Measurements from ENCODE around the gene COL4A2.

Gene COL4A2

DNA sequence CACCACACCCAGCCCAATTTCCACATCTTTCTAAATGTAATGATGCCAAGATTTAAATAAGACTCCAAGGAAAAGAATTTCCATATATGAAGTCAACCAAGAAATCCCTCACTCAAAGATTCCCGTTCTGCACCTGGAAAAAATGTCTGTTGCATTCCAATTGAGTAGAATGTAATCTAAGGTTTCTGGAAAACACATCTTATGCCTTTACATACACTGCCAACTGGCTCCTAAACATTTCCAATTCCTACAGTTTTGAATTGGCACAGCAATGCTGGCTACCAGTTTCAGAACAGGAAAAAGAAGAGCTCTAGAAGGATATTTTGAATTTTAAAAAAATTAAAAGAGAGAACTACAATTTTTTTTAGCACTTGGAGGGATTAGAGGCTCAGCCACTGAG lies 43.0 kb downstream of the COL4A2 start:
- no peak for DNase-seq (ENCODE audit: low read depth)
- no peak for TF ChIP-seq CTCF (conservative IDR thresholded peaks at IDR 0.05; ENCODE audit: low read length)
- H3K4me3 ChIP-seq (ENCODE audit: low read length): no peak overlapping the region

DNA sequence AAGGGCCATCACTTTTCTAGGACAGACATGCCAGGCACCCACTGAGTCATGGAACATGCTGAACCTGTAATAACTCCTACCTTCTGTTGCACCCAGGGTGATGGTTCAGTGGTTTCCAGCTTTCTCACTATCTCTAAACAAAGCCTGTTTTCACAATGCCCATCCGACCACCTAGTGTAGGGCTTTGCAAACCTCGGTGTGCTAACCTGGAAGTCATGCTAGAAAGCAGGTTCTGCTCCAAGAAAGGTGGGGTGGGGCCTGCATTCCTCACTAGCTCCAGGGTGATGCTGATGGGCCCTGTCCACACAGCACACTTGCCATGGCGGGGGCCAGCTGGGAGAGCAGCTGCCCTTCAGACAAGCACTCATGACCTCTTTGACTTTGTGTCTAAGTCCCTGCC lies 43.4 kb downstream of the COL4A2 start:
- no peak overlapping the region for H3K4me3 ChIP-seq (ENCODE audit: low read length)
- DNase-seq (ENCODE audit: low read depth): no peak
- no peak for TF ChIP-seq CTCF (conservative IDR thresholded peaks at IDR 0.05; ENCODE audit: low read length)

DNA sequence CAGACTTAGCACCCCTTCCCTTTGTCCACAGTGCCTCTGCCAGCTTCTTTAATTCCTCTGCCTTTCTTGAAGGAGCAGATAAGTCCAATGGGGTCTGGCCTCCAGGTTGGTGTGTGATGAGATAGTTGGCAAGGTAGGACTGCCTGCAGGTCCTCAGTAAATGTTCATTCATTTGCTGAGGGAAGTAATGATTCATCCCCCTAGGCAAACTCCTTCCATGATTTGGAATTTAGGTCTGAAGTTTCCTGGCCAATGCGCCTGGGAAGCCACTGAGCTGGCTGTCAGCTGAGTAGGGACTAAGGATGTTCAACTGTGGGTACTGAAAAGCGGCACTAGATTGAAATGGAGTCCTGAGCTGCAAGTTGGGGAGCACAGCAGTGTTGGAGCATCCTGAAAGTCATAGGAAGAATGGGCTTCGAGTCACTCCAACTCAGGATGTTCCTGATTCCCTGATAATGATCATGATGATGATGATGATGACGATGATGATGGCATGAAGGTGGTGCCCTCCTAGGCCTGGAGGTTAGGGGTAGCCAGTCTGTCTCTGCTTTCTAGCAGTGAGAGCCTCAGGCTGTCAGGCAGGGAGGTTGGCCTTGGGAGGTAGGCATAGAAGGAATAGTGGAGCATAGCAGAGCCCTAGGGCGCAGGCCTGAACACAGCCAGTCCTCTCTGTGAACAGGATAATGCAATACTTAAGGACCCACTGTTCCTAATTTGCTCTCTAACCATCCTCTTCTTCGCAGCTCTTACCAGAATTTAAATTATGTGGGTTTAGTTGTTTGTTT lies 44.7 kb downstream of the COL4A2 start:
- DNase-seq (ENCODE audit: low read depth): no peak
- no peak for TF ChIP-seq CTCF (conservative IDR thresholded peaks at IDR 0.05; ENCODE audit: low read length)
- no peak overlapping the region for H3K4me3 ChIP-seq (ENCODE audit: low read length)

DNA sequence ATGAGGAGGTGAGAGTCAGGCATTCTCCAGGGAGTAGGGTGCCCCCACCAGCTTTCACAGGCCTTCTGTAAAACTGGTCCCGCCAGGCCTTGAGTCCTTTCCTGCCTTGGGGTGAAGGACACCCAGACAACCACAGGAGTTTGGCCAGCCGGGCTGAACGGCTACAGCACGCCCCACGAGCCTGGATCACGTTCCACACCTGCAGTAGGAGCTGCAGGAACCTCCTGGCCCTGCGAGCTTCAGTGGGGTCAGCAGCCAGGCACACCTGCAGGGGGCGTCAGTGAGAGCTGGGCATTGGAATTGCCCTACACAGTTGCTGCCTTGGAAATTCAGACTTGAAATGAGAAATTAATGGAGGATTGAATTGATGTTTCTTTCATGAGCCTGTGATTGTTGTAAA lies 45.7 kb downstream of the COL4A2 start:
- H3K4me3 ChIP-seq (ENCODE audit: low read length): no peak overlapping the region
- no peak for DNase-seq (ENCODE audit: low read depth)
- TF ChIP-seq CTCF (conservative IDR thresholded peaks at IDR 0.05; ENCODE audit: low read length): peak; percentile 3; the same call in 1 of the 2 replicates

DNA sequence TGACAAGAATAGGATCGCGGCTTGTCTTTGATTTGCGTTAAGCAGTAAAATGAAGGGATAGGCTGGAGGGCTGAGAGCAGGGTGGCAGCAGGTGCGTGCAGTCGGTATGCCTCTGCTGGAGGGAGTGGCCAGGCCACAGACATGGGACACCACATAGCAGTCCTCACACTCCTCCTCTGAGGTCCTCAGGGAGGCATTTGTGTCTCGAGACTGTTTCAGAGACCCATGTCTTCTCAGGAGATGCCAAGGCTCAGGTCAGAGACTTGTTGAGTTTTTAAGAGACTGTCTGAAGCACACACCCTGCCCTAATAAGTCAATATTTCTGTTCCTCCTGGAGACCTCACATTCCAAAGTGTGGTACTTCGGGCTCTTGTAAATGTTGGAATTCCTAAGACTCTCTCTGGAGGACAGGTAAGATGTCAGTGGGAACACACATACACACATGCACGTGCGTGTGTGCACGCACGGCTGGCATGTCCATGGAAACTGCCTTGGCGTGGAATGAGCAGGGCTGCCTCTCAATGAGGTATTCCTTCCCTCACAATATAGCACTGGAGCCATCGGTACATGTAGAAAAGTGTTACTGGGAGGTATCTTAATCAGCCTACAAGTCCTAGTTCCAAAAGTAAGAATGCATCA lies 46.4 kb downstream of the COL4A2 start:
- no peak for TF ChIP-seq CTCF (conservative IDR thresholded peaks at IDR 0.05; ENCODE audit: low read length)
- no peak for DNase-seq (ENCODE audit: low read depth)
- H3K4me3 ChIP-seq (ENCODE audit: low read length): no peak overlapping the region

DNA sequence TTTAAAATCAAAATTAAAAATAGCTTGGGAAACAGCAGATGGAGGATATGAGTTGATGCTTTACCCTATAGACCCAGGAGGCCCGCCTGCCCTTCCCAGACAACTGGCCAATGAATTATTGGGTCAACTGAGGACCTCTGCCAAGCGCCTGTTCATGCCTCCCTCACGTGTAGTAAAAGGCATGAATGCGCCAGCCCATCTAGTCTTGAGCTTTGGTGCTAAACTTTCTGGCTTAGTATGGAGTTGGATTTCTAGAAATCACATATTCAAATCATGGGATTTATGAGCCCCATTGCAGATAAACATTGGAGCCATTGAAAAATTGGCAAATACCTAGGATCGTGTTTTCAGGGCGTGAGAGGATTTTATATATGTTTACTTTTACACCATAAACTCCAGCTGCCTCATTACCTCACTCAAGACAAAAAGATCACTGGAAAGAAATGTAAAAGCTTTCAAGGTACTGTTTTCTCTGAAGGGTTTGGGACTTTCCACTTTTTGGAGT lies 47.1 kb downstream of the COL4A2 start:
- no peak overlapping the region for H3K4me3 ChIP-seq (ENCODE audit: low read length)
- no peak for DNase-seq (ENCODE audit: low read depth)
- TF ChIP-seq CTCF (conservative IDR thresholded peaks at IDR 0.05; ENCODE audit: low read length): no peak

Data from AG10803 (cell line).